GM04503 (cell line): ENCODE measurements around the gene ATRN.

Experiments
- DNase-seq: peaks from one replicate; pipeline ENCODE4 v3.0.0-alpha.2; 2012; ENCODE audit warnings: low read depth

ATRN gene

DNA sequence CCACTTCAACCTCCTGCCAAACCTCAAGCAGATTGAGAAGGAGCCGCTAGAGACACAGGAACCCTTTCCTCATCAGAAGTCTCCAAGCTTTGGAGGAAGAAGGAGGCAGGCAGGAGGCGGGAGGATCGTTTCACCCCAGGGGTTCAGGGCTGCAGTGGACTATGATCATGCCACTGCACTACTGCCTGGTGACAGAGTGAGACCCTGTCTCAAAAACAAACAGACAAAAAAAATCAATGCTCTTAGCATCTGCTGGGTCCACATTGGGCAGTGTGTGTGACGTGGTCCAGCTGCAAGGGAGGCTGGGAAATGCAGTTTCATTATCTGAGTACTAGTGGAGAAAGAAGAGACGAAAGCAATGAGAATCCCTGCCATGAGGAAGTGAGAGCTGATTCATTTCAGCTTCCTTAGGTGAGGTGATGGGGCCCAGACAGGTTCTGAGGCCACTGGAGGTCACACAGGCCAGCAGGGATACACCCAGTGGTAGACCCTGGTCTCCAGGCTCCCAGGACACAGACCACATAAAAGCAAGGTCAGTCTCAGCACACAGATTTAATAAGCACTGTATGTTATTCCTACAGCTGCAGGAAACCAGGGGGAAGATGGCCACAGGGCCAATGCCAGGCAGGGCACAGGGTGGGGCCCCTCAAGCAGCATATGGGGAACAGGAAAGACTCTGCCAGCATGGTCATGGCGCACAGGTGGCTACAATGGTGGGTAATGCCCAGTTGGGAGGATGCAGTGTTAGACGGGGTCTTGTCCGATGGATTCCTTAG is 188.1 kb downstream of the ATRN start:
- no peak for DNase-seq

GRCh38 chr20:3659492-3660261 is 188.9 kb downstream of the ATRN start:
- no peak for DNase-seq

GRCh38 chr20:3660262-3661059 is 189.6 kb downstream of the ATRN start:
- no peak for DNase-seq

GRCh38 chr20:3661060-3661813 is 190.4 kb downstream of the ATRN start:
- DNase-seq: no peak

DNA sequence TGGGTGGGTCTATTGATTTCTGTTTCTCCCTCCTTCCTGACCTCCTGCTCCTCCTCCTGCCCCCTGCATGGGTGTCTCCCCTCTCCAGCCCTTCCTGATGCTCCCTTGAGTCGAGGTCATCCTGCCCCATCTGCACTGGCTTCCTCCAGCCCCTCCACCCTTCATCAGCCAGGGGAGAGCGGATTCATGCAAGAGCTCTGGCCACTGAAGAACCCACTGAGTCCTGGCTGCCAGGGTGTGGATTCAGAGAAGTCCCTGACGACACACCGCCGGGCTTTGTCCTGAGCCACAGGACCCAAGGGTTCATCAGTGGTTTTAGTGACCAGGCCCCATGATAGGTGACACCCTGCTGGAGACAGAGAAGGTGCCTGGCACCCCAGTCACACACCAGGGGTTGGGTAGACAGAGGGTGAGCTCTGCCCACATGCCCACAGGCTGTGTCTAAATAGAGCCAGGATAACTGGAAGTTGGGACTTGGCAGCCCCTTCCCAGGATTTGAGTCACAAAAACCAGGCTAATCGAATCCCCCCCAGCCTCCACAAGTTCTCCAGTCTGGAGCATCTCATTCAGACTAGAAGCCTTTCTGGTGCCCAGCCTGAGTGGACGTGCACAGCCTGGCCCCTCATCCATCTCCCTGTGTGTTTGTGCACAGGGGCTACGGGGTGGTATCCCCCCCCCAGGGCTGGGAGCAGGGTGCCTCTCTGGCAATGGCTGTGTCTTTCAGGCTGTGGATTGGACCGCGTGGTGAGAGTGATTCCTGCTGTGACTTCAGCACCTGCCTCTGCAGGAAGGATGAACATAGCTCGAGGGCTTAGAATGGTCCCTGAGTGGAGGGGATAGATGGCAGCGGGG is 191.2 kb downstream of the ATRN start:
- DNase-seq: no peak

- DNase-seq: no peak
Measured at GRCh38 chr20:3663031-3663701, 192.3 kb downstream of the ATRN start, which contains the start of gene GFRA4. GFRA4 (minus strand) TSS chr20:3663399; CDS start chr20:3663399, 0 bp downstream.

DNA sequence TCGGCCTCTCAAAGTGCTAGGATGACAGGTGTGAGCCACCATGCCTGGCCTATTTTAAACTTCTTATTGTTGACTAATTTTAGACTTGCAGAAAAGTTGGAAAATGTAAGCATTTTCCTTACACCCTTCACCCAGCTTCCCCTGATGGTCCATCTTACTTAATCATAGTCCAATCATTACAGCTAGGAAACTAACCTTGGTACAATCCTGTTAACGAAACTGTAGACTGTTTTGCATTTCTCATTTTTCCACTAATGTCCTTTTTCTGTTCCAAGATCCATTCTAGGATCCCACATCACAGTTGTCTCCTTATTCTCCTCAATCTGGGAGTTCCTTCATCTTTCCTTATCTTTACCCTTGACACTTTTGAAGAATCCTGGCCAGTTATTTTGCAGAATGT is 193.0 kb downstream of the ATRN start:
- DNase-seq: no peak

- no peak for DNase-seq
Measured at GRCh38 chr20:3667434-3668037, 196.7 kb downstream of the ATRN start.

DNA sequence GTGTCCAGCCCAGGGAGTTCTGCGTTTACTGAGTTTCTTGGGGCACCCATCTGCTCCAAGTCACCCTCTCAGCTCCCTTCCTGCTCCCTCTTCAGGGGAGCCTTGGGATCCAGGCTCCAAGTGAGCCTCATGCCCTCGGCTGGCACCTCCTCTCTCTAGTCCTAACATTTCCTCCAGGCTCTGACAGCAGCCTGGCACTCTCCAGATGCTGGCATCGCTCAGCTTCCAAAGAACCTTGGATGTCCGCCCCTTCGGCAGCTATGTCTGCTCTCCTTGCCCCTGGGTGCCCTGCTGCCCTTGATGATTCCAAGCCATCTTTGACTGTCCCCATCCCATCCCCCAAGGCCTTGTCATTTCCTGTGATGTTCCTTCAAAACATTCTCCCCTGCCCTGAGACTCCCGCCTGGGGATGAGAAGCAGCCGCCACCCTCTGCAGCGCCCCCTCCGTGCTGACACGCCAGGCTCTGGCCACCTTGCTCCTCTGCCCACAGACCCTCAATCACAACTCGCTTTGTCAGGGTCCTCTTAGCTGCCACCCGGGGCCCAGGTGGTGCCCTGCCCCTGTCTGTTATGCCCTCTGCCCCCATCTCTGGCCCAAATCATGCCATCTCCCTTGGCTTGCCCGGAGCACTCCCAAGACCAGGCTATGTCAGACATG is 199.0 kb downstream of the ATRN start:
- no peak for DNase-seq

GRCh38 chr20:3670511-3670910 is 199.7 kb downstream of the ATRN start:
- DNase-seq: no peak

DNA sequence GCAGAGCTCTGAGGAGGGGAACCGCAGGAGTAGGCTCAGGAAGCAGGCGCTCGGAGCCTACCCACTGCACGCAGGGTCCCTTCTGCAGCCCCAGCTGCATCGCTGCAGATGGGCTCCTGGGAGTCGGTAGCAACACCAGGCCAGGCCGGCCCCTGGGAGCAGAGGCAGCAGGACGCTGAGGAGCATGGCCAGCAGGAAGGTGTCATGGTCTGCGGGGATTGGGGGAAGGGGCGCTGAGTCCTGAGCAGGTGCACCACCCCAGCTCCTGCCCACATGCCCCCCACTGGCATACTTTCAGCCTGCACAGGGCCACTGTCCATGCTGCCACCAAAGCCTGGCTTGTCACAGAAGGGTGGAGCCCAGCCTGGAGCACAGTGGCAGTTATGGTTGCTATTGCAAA is 200.1 kb downstream of the ATRN start:
- DNase-seq: no peak

DNA sequence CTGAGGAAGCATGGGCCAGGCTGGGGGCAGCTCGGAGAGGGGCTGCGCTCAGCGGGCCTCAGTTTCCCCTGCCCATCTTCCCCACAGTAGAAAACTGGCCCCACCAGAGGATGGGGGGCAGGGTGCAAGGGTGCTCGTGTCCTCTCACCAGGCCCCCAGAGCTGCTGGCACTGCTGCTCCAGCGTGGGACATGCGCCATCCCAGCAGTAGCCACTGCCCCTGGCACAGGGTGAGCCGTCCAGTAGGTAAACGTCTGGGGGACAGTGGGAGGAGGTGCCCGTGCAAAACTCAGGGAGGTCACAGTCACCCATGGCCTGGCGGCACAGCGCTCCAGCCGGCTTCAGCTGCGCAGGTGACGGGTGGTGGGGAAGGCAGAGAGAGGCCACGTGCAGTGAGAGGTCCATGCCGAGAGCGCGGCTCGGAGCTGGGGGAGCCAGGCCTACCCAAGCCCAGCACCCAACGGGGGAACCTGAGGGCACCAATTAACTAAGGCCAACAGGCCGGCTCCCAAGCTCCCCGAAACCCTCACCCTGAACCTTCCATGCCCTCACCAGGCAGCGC is 201.2 kb downstream of the ATRN start:
- DNase-seq: no peak

DNA sequence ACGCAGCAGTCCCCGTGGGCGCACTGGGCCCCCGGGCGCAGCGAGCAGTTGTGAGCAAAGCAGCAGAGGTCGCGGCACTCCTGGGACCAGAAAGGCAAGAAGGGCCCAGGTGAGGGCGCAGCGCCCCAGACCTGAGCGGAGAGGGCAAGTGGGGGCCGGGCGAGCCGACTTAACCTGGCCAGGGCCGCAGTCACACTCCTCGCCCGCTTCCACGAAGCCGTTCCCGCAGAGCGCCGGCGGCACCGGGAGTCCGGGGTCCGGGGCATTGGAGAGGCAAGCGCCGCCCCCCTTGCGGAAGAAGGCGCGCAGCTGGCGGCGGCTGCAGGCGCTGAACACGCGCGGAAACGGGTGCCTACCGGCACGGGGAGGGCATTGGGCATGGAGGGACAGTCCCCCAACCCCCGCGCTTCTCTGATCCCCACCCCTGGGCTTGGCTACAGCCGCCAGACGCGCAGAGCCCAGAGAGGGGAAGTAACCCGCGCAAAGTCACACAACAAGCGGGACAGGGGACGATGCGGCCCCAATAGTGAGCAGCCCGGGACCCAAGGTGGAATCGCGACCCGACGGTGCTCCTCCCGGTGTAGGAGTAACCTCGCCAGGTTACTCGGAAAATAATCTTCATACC is 201.8 kb downstream of the ATRN start:
- no peak for DNase-seq

- no peak for DNase-seq
Measured at GRCh38 chr20:3673221-3674070, 202.6 kb downstream of the ATRN start.

GRCh38 chr20:3674447-3674846 is 203.6 kb downstream of the ATRN start:
- DNase-seq: no peak

- no peak for DNase-seq
Measured at GRCh38 chr20:3674995-3675900, 204.4 kb downstream of the ATRN start.

DNA sequence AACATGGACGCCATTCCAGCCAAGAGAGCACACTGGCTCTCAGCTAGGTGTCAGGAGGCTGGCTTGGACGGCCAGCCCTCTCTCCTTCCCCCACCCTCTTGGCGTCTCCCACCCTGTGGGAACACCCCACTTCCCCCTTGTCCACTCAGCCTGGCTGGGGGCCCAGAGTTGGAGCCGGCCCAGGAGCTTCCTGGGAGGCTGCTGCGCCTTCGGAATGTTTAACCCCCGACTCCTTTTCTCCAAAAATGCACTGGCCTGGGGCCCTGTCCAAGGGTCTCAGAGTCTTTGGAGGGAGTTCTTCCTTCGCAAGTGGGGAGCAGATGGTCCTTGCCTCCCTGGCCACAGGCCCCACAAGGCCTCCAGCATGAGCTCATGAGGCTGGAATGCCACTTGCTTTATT is 206.9 kb downstream of the ATRN start:
- no peak for DNase-seq
